ENCODE data around the gene WASF3.

- TF ChIP-seq CTCF (IDR thresholded peaks at IDR 0.05; ENCODE audit: insufficient read depth, low read depth, low read length) = no peak
- no peak for TF ChIP-seq EZH2 (IDR thresholded peaks at IDR 0.05; ENCODE audit: insufficient read depth, low read length)
Measured at GRCh38 chr13:26679411-26680122, 122.1 kb downstream of the WASF3 start.
